GM23338 (cell line): ENCODE measurements around the gene LRP1-AS. TPM values are rescaled to one million over a fixed set of nuclear protein-coding genes. Genes with fewer than 3 reads are reported as not detected.

Experiments used
- ATAC-seq: fragments of 200-7000 bp; cut with Tn5 transposase; 3 replicates; pipeline ENCODE4 v1.9.1; 2020
- DNase-seq: peaks from one replicate; pipeline ENCODE4 v3.0.0-alpha.2; 2015; ENCODE audit warnings: low spot score
- H2AFZ ChIP-seq: fragments of 200-600 bp; sonication (generic); 2 replicates; pipeline ENCODE4 v1.8.0; 2016; ENCODE audit warnings: antibody characterized with exemption, mild to moderate bottlenecking, moderate library complexity
- H3F3A ChIP-seq: fragments of 200-600 bp; sonication (generic); replicated peaks from 2 replicates; pipeline ENCODE4 v1.8.0; 2017; ENCODE audit warnings: antibody characterized with exemption, mixed run types, low read depth
- H3K27ac ChIP-seq: fragments of 200-600 bp; sonication (generic); 2 replicates; pipeline ENCODE4 v1.6.1; 2016; ENCODE audit warnings: low read depth
- H3K27me3 ChIP-seq: fragments of 200-600 bp; sonication (generic); 2 replicates; pipeline ENCODE4 v1.8.0; 2016; ENCODE audit warnings: mild to moderate bottlenecking, mixed run types, moderate library complexity; ENCODE audit not compliant: insufficient read depth
- H3K36me3 ChIP-seq: fragments of 200-600 bp; sonication (generic); 2 replicates; pipeline ENCODE4 v1.8.0; 2016; ENCODE audit warnings: mild to moderate bottlenecking; ENCODE audit not compliant: insufficient read depth
- H3K4me1 ChIP-seq: fragments of 200-600 bp; sonication (generic); 2 replicates; pipeline ENCODE4 v1.8.0; 2016; ENCODE audit warnings: mild to moderate bottlenecking, moderate library complexity; ENCODE audit not compliant: insufficient read depth
- H3K4me2 ChIP-seq: fragments of 200-600 bp; sonication (generic); 2 replicates; pipeline ENCODE4 v1.7.1; 2017; ENCODE audit warnings: mixed run types
- H3K4me3 ChIP-seq: fragments of 200-600 bp; sonication (generic); 2 replicates; pipeline ENCODE4 v1.6.1; 2016; ENCODE audit warnings: mixed run types
- H3K79me2 ChIP-seq: fragments of 200-600 bp; sonication (generic); replicated peaks from 2 replicates; pipeline ENCODE4 v1.8.0; 2017; ENCODE audit warnings: mild to moderate bottlenecking; ENCODE audit not compliant: insufficient read depth
- H3K9me2 ChIP-seq: fragments of 200-600 bp; sonication (generic); 2 replicates; pipeline ENCODE4 v1.8.0; 2017; ENCODE audit not compliant: insufficient read depth
- H4K20me1 ChIP-seq: fragments of 200-600 bp; sonication (generic); replicated peaks from 2 replicates; pipeline ENCODE4 v1.8.0; 2017; ENCODE audit warnings: mild to moderate bottlenecking; ENCODE audit not compliant: insufficient read depth
- H3K27ac Mint-ChIP-seq: 2 replicates; pipeline ENCODE4 v1.8.0; 2020; ENCODE audit warnings: inconsistent platforms, mild to moderate bottlenecking, moderate library complexity, mixed read lengths
- H3K27me3 Mint-ChIP-seq: 3 replicates; pipeline ENCODE4 v1.8.0; 2022; ENCODE audit warnings: low read depth, mild to moderate bottlenecking, moderate library complexity, mixed read lengths, inconsistent platforms; ENCODE audit not compliant: insufficient read depth, poor library complexity
- H3K36me3 Mint-ChIP-seq: 3 replicates; pipeline ENCODE4 v1.8.0; 2021; ENCODE audit warnings: low read depth, mild to moderate bottlenecking, inconsistent platforms, moderate library complexity, mixed read lengths
- H3K4me1 Mint-ChIP-seq: 3 replicates; pipeline ENCODE4 v1.8.0; 2020; ENCODE audit warnings: mild to moderate bottlenecking, inconsistent platforms, mixed read lengths
- H3K4me3 Mint-ChIP-seq: 3 replicates; pipeline ENCODE4 v1.8.0; 2021; ENCODE audit warnings: moderate library complexity, mild to moderate bottlenecking, inconsistent platforms, mixed read lengths
- H3K9me3 Mint-ChIP-seq: 3 replicates; pipeline ENCODE4 v1.8.0; 2020; ENCODE audit warnings: moderate library complexity, mild to moderate bottlenecking, inconsistent platforms, mixed read lengths
- CREB1 ChIP-seq: fragments of 250-450 bp; sonication (Bioruptor Pico); IDR thresholded peaks from 2 replicates; pipeline ENCODE4 v1.5.0; 2020; ENCODE audit warnings: low read depth, mild to moderate bottlenecking, moderate library complexity
- CTCF ChIP-seq, 2 experiments: fragments of 200-600 bp in 1 of 2; sonication (generic) in 1 of 2; conservative IDR thresholded peaks; 2 replicates each; pipeline versions ENCODE4 v1.5.1 to v1.6.1; 2016 to 2017; ENCODE audit warnings: antibody characterized with exemption in 2 of 2, low read depth in 2 of 2, mild to moderate bottlenecking in 2 of 2, moderate library complexity in 1 of 2
- EZH2 ChIP-seq: fragments of 200-600 bp; sonication (generic); IDR thresholded peaks from one replicate; pipeline ENCODE4 v1.8.0; 2017; ENCODE audit warnings: antibody characterized with exemption, mild to moderate bottlenecking, low read depth; ENCODE audit not compliant: unreplicated experiment
- EZH2phosphoT487 ChIP-seq: fragments of 200-600 bp; sonication (generic); IDR thresholded peaks from one replicate; pipeline ENCODE4 v1.8.1; 2018; ENCODE audit warnings: antibody characterized with exemption; ENCODE audit not compliant: unreplicated experiment
- JUNB ChIP-seq: IDR thresholded peaks from one replicate; pipeline ENCODE4 v1.6.1; 2016; ENCODE audit warnings: antibody characterized with exemption; ENCODE audit not compliant: unreplicated experiment
- POLR2AphosphoS5 ChIP-seq: IDR thresholded peaks from 2 replicates; pipeline ENCODE4 v1.6.1; 2016; ENCODE audit warnings: antibody characterized with exemption, low read depth
- REST ChIP-seq: IDR thresholded peaks from one replicate; pipeline ENCODE4 v1.6.1; 2018; ENCODE audit warnings: antibody characterized with exemption; ENCODE audit not compliant: unreplicated experiment
- STAT1 ChIP-seq: IDR thresholded peaks from one replicate; pipeline ENCODE4 v1.6.1; 2016; ENCODE audit warnings: antibody characterized with exemption; ENCODE audit not compliant: unreplicated experiment
- ZNF114 ChIP-seq: fragments of 250-450 bp; sonication (Bioruptor Pico); IDR thresholded peaks from 2 replicates; pipeline ENCODE4 v1.5.0; 2020; ENCODE audit warnings: mild to moderate bottlenecking, moderate library complexity
- ZNF331 ChIP-seq: fragments of 250-450 bp; sonication (Bioruptor Pico); IDR thresholded peaks from 2 replicates; pipeline ENCODE4 v1.5.0; 2020; ENCODE audit warnings: low read depth, mild to moderate bottlenecking, moderate library complexity
- polyA plus RNA-seq: library from polyadenylated mRNA; unstranded; fragments of >200 nt; fragmentation: Nextera tagmentation; extraction: Ambion mirVana; gene quantifications from 2 replicates; pipeline ENCODE4 v1.2.1, GENCODE V29; 2016
- total RNA-seq: library from RNA; depleted of rRNA; stranded (reverse); fragments of >200 nt; shearing (Covaris generic); gene quantifications from 2 replicates; pipeline ENCODE4 v1.2.3, GENCODE V29; 2014
- TF ChIP-seq, protein P1 (sequence below): IDR thresholded peaks from 2 replicates; pipeline ENCODE4 v1.6.1; 2016; ENCODE audit warnings: antibody characterized with exemption

Gene LRP1-AS
- total and polyA plus RNA-seq, 2 experiments from 2014 or later, result 0.86 TPM; not detected in 1

DNA sequence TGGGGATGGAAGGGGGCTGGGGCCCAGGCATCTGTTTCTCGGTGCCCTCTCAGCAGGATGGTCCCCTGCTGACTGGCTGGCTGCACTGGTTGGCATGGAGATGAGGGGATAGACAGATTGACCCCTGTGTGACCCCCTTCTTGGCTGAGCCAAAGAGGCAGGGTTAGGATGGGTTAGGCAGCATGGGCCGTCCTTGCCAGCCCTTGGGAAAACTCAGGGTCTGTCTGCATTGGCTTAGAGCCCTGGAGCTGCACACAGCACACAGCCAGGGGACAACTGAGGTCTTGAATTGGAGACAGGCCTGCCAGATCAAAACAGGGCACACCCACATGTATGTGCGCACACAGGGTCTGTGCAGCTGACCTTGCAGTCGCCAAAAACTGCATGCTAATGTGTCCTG, 11.2 kb upstream of the LRP1-AS start (continued):
- no peak for TF ChIP-seq ZNF114 (CRISPR knock-in tag)
- no peak for TF ChIP-seq CREB1
- TF ChIP-seq STAT1, result no peak
- TF ChIP-seq, protein P1, sequence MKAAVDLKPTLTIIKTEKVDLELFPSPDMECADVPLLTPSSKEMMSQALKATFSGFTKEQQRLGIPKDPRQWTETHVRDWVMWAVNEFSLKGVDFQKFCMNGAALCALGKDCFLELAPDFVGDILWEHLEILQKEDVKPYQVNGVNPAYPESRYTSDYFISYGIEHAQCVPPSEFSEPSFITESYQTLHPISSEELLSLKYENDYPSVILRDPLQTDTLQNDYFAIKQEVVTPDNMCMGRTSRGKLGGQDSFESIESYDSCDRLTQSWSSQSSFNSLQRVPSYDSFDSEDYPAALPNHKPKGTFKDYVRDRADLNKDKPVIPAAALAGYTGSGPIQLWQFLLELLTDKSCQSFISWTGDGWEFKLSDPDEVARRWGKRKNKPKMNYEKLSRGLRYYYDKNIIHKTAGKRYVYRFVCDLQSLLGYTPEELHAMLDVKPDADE, result no peak
- no peak for TF ChIP-seq POLR2AphosphoS5
- TF ChIP-seq REST, result no peak

DNA sequence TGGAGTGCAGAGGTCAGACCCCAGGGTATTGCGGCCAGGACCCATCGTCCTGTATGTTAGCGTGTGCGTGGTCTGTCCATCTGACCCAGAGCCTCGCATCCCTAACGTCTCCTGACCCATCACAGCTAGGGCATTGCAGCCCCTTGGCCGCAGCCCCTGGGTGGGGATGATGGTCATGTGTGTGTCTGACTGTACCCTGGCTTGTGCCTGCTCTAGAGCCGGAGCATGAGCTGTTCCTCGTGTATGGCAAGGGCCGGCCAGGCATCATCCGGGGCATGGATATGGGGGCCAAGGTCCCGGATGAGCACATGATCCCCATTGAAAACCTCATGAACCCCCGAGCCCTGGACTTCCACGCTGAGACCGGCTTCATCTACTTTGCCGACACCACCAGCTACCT, 10.8 kb upstream of the LRP1-AS start:
- Histone ChIP-seq H3K27ac (no peak overlapping the region), H3K79me2 (no peaks in the 10 kb centered on the region), H3K4me2 (no peak overlapping the region), H3K4me3 (no peak overlapping the region), H4K20me1 (peaks cover 22% of the 10 kb centered on the region; the same call in 1 of the 2 replicates), H3K27me3 (no peaks in the 10 kb centered on the region), H3K36me3 (peaks cover 28% of the 10 kb centered on the region), H3K9me2 (no peaks in the 10 kb centered on the region), H3F3A (0 out of 2 replicates have a peak, but pooled peaks cover 8% of the 10 kb centered on the region), H3K4me1 (no peaks in the 10 kb centered on the region), H2AFZ (no peak overlapping the region)
- DNase-seq, result no peak
- Mint-ChIP-seq H3K9me3 (no peaks in the 10 kb centered on the region; the same call in 2 of the 3 replicates), H3K4me3 (no peak overlapping the region), H3K4me1 (no peaks in the 10 kb centered on the region), H3K36me3 (peaks cover 96% of the 10 kb centered on the region), H3K27me3 (peaks cover 18% of the 10 kb centered on the region), H3K27ac (no peak overlapping the region)
- ATAC-seq, result no peak
- TF ChIP-seq STAT1, result no peak

DNA sequence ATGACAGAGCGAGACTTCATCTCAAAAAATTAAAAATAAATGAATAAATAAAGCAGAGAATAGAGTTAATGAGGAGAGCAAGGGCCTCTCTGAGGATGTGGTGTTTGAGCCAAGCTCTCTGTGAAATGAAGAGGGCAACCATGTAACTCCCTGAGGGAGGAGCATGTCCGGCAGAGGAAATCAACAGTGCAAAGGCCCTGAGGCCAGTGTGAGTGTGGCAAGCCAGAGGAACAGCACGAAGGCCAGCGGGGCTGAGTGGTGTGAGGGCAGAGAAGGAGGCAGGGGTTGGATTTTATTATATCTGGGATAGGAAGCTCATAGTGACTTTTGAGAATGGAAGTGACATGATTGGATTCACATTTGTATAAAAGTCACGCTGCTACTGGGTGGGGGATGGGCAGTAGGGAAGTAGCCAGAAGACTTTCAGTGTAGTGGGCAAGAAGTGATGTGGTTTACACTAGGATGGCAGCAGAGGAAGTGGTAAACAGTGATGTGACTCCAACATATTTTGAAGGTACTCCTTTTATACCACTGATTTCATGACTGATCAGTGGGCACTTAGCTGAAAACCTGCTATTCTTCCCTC, 10.3 kb upstream of the LRP1-AS start:
- H3K79me2 ChIP-seq, result no peaks in the 10 kb centered on the region
- H3K4me3 ChIP-seq, result no peak overlapping the region
- peaks cover 27% of the 10 kb centered on the region for H3K36me3 ChIP-seq
- Mint-ChIP-seq H3K27me3 (peaks cover 23% of the 10 kb centered on the region), H3K4me1 (peaks cover 2% of the 10 kb centered on the region; the same call in 2 of the 3 replicates), H3K27ac (no peak overlapping the region), H3K36me3 (peaks cover 95% of the 10 kb centered on the region), H3K9me3 (no peaks in the 10 kb centered on the region; the same call in 2 of the 3 replicates), H3K4me3 (no peak overlapping the region)
- H3K4me1 ChIP-seq, result no peaks in the 10 kb centered on the region
- H3K9me2 ChIP-seq, result no peaks in the 10 kb centered on the region
- H3F3A ChIP-seq, result 0 out of 2 replicates have a peak, but pooled peaks cover 8% of the 10 kb centered on the region
- DNase-seq (no peak), ATAC-seq (no peak)
- H3K4me2 ChIP-seq, result no peak overlapping the region
- no peaks in the 10 kb centered on the region for H3K27me3 ChIP-seq
- H4K20me1 ChIP-seq, result peaks cover 22% of the 10 kb centered on the region; the same call in 1 of the 2 replicates
- no peak overlapping the region for H2AFZ ChIP-seq
- H3K27ac ChIP-seq, result no peak overlapping the region
- TF ChIP-seq POLR2AphosphoS5 (no peak), EZH2phosphoT487 (no peak), CTCF (conservative IDR thresholded peaks at IDR 0.05; ENCODE audit: low read depth in 2 of 2) (no peak), EZH2 (no peak), ZNF331 (CRISPR knock-in tag) (no peak), JUNB (no peak)
- TF ChIP-seq, protein P1, result no peak
